ENCODE results near the gene AKAP10. TPM values are rescaled to one million over a fixed set of nuclear protein-coding genes. Genes with fewer than 3 reads are reported as not detected.
"Not testable (repeated sequence)": the region's sequence is repeated elsewhere in the genome, so short reads cannot be mapped to it uniquely, and the experiment has no call there.

Gene AKAP10
- total RNA-seq, 1 experiment from 2014 or later, result 68.8 TPM

- DNase-seq, result no peak
- peaks cover 87% of the 10 kb centered on the region for H3K36me3 ChIP-seq
Measured at GRCh38 chr17:19915245-19915978, 62.2 kb downstream of the AKAP10 start.

GRCh38 chr17:19911033-19911432, 66.6 kb downstream of the AKAP10 start:
- Histone ChIP-seq H3K9me3 (replicated peaks) (no peaks in the 10 kb centered on the region), H3K4me1 (no peaks in the 10 kb centered on the region)

More at GRCh38 chr17:19915245-19915978, 62.2 kb downstream of the AKAP10 start:
- Histone ChIP-seq H3K9me3 (replicated peaks) (no peaks in the 10 kb centered on the region), H3K27me3 (no peaks in the 10 kb centered on the region), H3K27ac (no peak overlapping the region), H3K4me3 (no peak overlapping the region), H3K4me1 (no peaks in the 10 kb centered on the region)

GRCh38 chr17:19909139-19909538, 68.5 kb downstream of the AKAP10 start:
- H3K27ac ChIP-seq, result no peak overlapping the region
- DNase-seq, result no peak
- H3K4me3 ChIP-seq, result no peak overlapping the region
- peaks cover 86% of the 10 kb centered on the region for H3K36me3 ChIP-seq
- no peaks in the 10 kb centered on the region for H3K27me3 ChIP-seq
- no peaks in the 10 kb centered on the region; the same call in 1 of the 2 replicates for H3K9me3 ChIP-seq (replicated peaks)
- no peaks in the 10 kb centered on the region for H3K4me1 ChIP-seq

More at GRCh38 chr17:19911033-19911432, 66.6 kb downstream of the AKAP10 start:
- Histone ChIP-seq H3K36me3 (peaks cover 86% of the 10 kb centered on the region), H3K4me3 (no peak overlapping the region), H3K27ac (no peak overlapping the region), H3K27me3 (no peaks in the 10 kb centered on the region)
- DNase-seq, result no peak

- no peak for DNase-seq
- Histone ChIP-seq H3K4me1 (no peaks in the 10 kb centered on the region), H3K36me3 (peaks cover 90% of the 10 kb centered on the region), H3K27me3 (no peaks in the 10 kb centered on the region), H3K27ac (no peak overlapping the region), H3K9me3 (replicated peaks) (no peaks in the 10 kb centered on the region; the same call in 1 of the 2 replicates), H3K4me3 (no peak overlapping the region)
Measured at GRCh38 chr17:19905502-19905901, 72.1 kb downstream of the AKAP10 start.

- peaks cover 90% of the 10 kb centered on the region for H3K36me3 ChIP-seq
- DNase-seq, result no peak
- no peaks in the 10 kb centered on the region; the same call in 1 of the 2 replicates for H3K9me3 ChIP-seq (replicated peaks)
- no peak overlapping the region for H3K4me3 ChIP-seq
- no peak overlapping the region for H3K27ac ChIP-seq
- no peaks in the 10 kb centered on the region for H3K27me3 ChIP-seq
- H3K4me1 ChIP-seq, result no peaks in the 10 kb centered on the region
Measured at GRCh38 chr17:19904924-19905323, 72.7 kb downstream of the AKAP10 start.

GRCh38 chr17:19904412-19904811, 73.2 kb downstream of the AKAP10 start:
- DNase-seq, result no peak
- Histone ChIP-seq H3K27ac (no peak overlapping the region), H3K9me3 (replicated peaks) (no peaks in the 10 kb centered on the region; the same call in 1 of the 2 replicates), H3K4me1 (no peaks in the 10 kb centered on the region), H3K27me3 (no peaks in the 10 kb centered on the region), H3K4me3 (no peak overlapping the region), H3K36me3 (peaks cover 85% of the 10 kb centered on the region)

- Histone ChIP-seq H3K27ac (no peak overlapping the region), H3K4me3 (no peak overlapping the region), H3K9me3 (replicated peaks) (no peaks in the 10 kb centered on the region; the same call in 1 of the 2 replicates), H3K36me3 (peaks cover 50% of the 10 kb centered on the region), H3K4me1 (peaks cover 9% of the 10 kb centered on the region; the same call in 1 of the 2 replicates), H3K27me3 (no peaks in the 10 kb centered on the region)
- DNase-seq, result no peak
Measured at GRCh38 chr17:19900809-19901208, 76.8 kb downstream of the AKAP10 start.

GRCh38 chr17:19897903-19898302, 79.7 kb downstream of the AKAP10 start:
- Histone ChIP-seq H3K27ac (no peak overlapping the region), H3K27me3 (no peaks in the 10 kb centered on the region), H3K4me1 (peaks cover 13% of the 10 kb centered on the region; the same call in 1 of the 2 replicates), H3K9me3 (replicated peaks) (no peaks in the 10 kb centered on the region), H3K4me3 (no peak overlapping the region), H3K36me3 (peaks cover 23% of the 10 kb centered on the region)
- DNase-seq, result peak in 1 of 2 experiments; percentile 40

GRCh38 chr17:19897090-19897837, 80.4 kb downstream of the AKAP10 start:
- Histone ChIP-seq H3K27ac (no peak overlapping the region), H3K27me3 (no peaks in the 10 kb centered on the region), H3K4me1 (peaks cover 13% of the 10 kb centered on the region; the same call in 1 of the 2 replicates), H3K4me3 (no peak overlapping the region), H3K36me3 (peaks cover 18% of the 10 kb centered on the region), H3K9me3 (replicated peaks) (no peaks in the 10 kb centered on the region)
- DNase-seq, result no peak

- DNase-seq, result no peak
- H3K4me3 ChIP-seq, result no peak overlapping the region
Measured at GRCh38 chr17:19896679-19897078, 80.9 kb downstream of the AKAP10 start.

GRCh38 chr17:19890554-19890953, 87.1 kb downstream of the AKAP10 start:
- not testable (repeated sequence) for H3K4me3 ChIP-seq; H3K27me3 ChIP-seq; DNase-seq; H3K9me3 ChIP-seq (replicated peaks); H3K36me3 ChIP-seq; H3K27ac ChIP-seq; H3K4me1 ChIP-seq

More at GRCh38 chr17:19896679-19897078, 80.9 kb downstream of the AKAP10 start:
- H3K27me3 ChIP-seq, result no peaks in the 10 kb centered on the region
- no peaks in the 10 kb centered on the region for H3K9me3 ChIP-seq (replicated peaks)
- H3K36me3 ChIP-seq, result peaks cover 15% of the 10 kb centered on the region
- peaks cover 13% of the 10 kb centered on the region; the same call in 1 of the 2 replicates for H3K4me1 ChIP-seq
- H3K27ac ChIP-seq, result no peak overlapping the region

GRCh38 chr17:19890001-19890400, 87.6 kb downstream of the AKAP10 start:
- not testable (repeated sequence) for H3K4me1 ChIP-seq; H3K27ac ChIP-seq; H3K27me3 ChIP-seq; H3K9me3 ChIP-seq (replicated peaks); H3K4me3 ChIP-seq; DNase-seq; H3K36me3 ChIP-seq

- H3K27me3 ChIP-seq, result no peaks in the 10 kb centered on the region
- H3K4me1 ChIP-seq, result no peaks in the 10 kb centered on the region
- DNase-seq, result no peak
- no peaks in the 10 kb centered on the region for H3K36me3 ChIP-seq
- no peak overlapping the region for H3K27ac ChIP-seq
- 0 out of 2 replicates have a peak, but pooled peaks cover 6% of the 10 kb centered on the region for H3K9me3 ChIP-seq (replicated peaks)
- H3K4me3 ChIP-seq, result no peak overlapping the region
Measured at GRCh38 chr17:19886116-19886515, 91.5 kb downstream of the AKAP10 start.

GRCh38 chr17:19883537-19884215, 94.0 kb downstream of the AKAP10 start:
- Histone ChIP-seq H3K36me3 (no peaks in the 10 kb centered on the region), H3K27me3 (no peaks in the 10 kb centered on the region), H3K4me1 (no peaks in the 10 kb centered on the region), H3K9me3 (replicated peaks) (no peaks in the 10 kb centered on the region), H3K4me3 (no peak overlapping the region), H3K27ac (no peak overlapping the region)
- DNase-seq, result no peak

GRCh38 chr17:19880393-19880792, 97.2 kb downstream of the AKAP10 start:
- DNase-seq, result no peak
- Histone ChIP-seq H3K27ac (no peak overlapping the region), H3K4me1 (peaks cover 9% of the 10 kb centered on the region), H3K36me3 (no peaks in the 10 kb centered on the region), H3K27me3 (0 out of 2 replicates have a peak, but pooled peaks cover 6% of the 10 kb centered on the region), H3K4me3 (no peak overlapping the region), H3K9me3 (replicated peaks) (no peaks in the 10 kb centered on the region)
